Activated CD8-positive, alpha-beta memory T cell treated with anti-CD3 and anti-CD28 coated beads for 4 hours (primary cell): ENCODE results near the gene CWC27.
"Not testable (repeated sequence)": the region's sequence is repeated elsewhere in the genome, so short reads cannot be mapped to it uniquely, and the experiment has no call there.

Experiments used
- DNase-seq, 2 donors: peaks; one replicate each; pipeline ENCODE4 v3.0.0-alpha.2; 2020; ENCODE audit warnings: low read depth in 2 of 2

CWC27 gene

DNA sequence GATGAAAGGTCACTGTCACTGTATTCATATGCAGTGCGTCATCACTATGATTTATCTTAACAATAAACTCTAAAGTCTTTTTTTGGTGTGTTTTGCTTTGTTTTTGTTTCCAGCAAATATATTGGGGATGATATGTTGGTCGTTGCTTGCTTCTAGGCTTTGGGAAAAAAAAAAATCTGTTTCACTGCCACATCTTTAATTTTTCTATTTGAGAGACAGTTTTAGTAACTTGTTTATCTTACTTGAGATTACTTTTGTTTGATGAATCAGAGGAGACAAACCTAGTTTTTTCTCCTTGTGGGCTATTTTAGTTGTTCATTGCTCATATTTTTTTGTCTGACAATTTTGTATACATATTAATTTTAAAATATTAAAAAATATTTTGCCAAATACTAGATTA lies 19.4 kb downstream of the CWC27 start:
- DNase-seq, result no peak

DNA sequence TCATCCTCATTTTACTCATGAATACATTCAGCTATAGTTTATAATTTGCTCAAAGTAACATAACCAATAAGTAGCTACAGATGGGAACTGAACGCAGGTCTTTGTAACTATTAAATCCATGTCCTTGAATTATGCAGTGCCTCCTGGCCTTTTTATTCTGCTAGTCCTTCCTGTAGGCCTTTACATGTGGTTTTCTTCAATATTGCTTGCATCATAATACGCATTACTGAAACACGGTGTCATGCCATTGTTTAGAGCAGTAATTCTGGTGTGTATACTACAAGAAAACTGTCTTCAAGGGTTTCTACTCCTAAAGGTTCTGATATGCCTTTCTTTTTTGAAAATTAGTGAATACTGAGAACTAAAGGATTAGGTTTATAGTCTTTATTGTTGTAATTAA lies 20.7 kb downstream of the CWC27 start:
- DNase-seq, result no peak

DNA sequence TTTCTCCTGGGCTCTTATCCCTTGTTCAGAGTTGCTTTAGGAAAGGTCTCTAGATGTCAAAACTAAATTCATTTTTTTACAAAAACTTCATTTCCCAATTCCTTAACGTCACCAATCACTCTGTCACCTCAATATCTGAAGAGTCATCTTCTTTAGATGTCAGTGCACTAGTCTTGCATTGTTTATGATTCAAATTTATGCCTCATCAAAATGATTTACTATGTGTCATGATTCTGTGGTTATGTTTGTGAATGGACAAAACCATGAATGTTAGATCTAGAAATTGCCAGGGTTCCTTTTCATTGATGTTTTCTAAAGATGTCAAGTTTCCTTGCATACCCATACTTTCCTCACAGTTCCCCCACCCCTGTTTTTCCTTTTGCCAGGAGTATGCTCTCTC lies 21.5 kb downstream of the CWC27 start:
- DNase-seq, result no peak

- DNase-seq, result no peak
Measured at GRCh38 chr5:64792469-64792868, 23.7 kb downstream of the CWC27 start.

DNA sequence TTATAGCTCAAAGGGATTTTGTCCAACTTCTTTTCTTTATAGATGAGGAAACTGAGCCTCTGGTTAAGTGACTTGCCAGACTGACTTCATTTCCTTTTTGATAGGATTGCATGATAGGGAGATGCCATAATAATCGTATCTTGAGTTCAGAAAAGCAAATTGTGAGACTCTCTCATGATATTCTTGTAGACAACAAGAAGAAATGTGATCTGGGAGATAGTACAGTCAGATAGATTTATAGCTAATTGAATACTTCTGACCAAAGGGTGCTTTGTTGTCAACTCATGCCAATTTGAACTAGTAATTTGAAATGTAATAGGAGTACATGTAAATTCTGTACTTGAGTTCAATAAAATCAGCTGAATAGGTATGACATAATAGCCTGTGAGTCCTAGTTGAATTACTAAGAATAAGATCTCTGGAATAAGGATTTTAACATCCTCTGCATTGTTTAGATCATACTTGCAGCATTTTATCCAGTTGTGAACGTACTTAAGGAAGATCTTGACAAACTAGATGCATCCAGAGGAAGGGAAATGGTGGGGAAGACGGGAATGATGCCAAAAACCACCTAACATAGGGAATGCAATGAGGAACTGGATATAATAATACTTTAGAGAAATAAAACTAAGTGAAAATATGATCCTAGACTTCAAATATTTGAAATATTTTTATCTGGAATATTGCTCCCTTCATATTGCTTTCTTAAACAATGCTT lies 25.5 kb downstream of the CWC27 start:
- no peak for DNase-seq

- DNase-seq, result no peak
Measured at GRCh38 chr5:64796301-64796700, 27.6 kb downstream of the CWC27 start.

DNA sequence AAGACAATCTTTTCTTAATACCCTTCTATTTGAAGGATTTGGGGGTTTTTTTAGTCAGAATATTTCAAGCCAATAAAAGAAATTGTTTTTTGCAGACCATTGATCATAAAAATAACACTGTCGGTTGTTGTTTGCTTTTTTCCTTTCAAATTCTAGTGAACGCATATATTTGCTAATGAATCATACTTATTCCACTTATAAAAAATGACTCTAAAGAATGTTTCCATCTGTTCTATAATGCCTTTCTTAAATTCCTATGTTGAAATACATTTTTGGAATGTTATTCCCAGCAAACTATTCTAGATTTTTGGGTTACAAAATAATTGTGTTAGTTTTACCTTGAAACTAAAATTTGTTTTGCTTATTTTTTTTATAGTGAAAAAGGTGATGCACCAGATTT lies 32.2 kb downstream of the CWC27 start:
- no peak for DNase-seq

GRCh38 chr5:64806537-64806936 lies 37.8 kb downstream of the CWC27 start:
- no peak for DNase-seq

- DNase-seq, result no peak
Measured at GRCh38 chr5:64807520-64807919, 38.8 kb downstream of the CWC27 start.

- DNase-seq, result no peak
Measured at GRCh38 chr5:64811050-64811640, 42.4 kb downstream of the CWC27 start.

DNA sequence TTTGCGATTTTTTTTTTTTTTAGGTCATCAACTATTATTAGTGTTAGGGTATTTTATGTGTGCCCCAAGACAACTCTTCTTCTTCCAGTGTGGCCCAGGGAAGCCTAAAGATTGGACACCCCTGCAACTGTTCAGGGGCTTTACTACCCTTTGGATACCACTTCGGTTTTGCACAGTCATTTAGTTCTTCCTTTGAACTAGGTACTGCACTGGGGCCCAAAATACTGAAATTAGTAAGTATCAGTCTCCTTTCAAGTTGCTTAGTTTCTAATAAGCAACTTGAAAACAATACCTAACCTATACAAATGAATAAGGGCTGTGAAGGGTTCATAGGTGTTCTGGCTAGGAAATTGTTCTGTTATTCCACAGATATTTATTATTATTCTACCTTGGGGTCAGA lies 45.3 kb downstream of the CWC27 start:
- no peak for DNase-seq

GRCh38 chr5:64818245-64818644 lies 49.5 kb downstream of the CWC27 start:
- no peak for DNase-seq

- not testable (repeated sequence) for DNase-seq
Measured at GRCh38 chr5:64819345-64819744, 50.6 kb downstream of the CWC27 start.

DNA sequence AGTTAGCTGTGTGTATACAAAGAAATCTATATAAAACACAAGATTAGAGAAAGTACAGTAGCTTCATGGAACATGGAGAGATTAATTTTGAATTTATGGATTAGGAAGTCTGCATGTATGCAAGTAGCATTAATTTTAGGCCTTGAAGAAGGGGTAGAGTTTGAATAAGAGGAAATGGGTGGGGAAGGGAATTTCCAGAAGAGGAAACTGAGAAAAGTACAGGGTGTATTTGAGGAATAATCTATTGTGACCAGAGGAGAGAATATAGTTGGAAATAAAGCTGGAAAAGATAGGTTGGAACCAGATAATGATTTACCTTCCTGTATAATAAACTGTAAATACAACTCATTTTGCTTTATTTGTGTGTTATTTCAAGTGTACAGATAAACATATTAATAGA lies 53.6 kb downstream of the CWC27 start:
- no peak for DNase-seq

- no peak for DNase-seq
Measured at GRCh38 chr5:64826541-64826940, 57.8 kb downstream of the CWC27 start.

DNA sequence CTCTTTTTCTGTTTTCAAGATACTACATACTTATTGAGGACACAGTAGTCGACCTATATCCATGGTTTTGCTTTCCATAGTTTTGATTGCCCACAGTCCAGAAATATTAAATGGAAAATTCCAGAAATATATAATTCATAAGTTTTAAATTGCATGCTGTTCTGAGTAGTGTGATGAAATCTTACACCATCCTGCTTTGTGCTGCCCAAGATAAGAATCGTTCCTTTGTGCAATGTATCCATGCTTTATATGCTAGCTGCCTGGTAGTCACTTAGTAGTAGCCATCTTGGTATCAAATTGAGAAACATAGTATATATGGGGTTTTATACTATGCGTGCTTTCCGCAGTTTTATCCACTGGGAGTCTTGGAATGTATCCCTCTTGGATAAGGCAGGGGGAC lies 59.0 kb downstream of the CWC27 start:
- DNase-seq, result no peak

GRCh38 chr5:64830650-64831049 lies 61.9 kb downstream of the CWC27 start:
- DNase-seq, result not testable (repeated sequence)

DNA sequence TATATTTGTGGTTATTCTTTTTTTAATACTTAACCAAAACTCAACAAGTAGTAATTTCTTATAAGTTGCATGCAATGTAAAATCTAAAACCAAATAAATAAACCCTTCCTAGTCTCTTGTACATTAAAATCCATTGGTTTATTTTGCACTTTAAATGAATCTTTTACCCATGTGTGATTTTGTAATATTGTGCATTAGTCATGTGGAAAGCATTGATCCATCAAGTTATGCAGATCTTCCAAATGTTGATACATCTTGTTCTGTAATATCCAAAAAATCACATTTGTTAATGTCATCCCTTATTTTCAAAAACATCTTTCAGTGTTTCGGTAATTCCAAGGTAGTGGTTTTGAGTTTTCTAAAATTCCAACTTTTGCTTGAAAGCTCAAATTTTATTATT lies 63.3 kb downstream of the CWC27 start:
- no peak for DNase-seq

GRCh38 chr5:64834037-64834436 lies 65.3 kb downstream of the CWC27 start:
- no peak for DNase-seq

DNA sequence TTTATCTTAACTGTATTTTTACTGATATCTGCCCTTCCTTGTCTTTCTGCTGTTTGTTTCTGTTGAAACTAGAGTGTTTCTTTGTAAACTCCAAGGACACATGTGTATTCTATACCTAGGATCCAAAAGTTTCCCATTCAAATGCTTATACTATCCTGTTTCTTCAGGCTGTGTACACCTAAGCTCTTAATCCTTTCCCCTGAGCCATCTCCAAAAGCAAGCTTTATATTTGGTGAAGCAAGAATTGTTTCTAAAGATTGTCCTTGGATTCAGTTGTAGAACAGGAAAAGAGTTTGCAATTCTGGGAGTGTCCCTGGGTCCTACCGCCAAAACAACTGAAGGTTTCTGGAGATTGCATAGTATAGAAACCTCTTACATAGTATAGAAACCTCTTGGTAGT lies 65.9 kb downstream of the CWC27 start:
- no peak for DNase-seq

DNA sequence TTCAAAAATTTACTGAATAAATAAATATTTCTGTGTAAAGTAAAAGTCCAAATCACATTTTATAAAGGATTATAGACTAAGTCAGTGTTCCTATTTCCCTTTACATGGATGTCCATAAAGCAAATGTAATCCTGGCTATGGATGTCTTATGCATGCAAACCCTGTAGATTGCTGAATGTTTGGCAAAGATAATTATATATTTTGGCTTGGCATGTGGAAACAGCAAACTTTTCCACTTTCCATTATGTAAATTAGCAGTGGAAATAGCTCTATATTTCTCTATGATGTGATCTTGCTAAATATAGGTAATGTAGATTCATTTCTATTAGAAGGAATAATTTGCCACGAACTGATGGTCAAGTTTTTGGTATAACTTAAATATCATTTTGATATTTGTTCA lies 66.5 kb downstream of the CWC27 start:
- DNase-seq, result no peak

- no peak for DNase-seq
Measured at GRCh38 chr5:64836190-64836755, 67.5 kb downstream of the CWC27 start.

DNA sequence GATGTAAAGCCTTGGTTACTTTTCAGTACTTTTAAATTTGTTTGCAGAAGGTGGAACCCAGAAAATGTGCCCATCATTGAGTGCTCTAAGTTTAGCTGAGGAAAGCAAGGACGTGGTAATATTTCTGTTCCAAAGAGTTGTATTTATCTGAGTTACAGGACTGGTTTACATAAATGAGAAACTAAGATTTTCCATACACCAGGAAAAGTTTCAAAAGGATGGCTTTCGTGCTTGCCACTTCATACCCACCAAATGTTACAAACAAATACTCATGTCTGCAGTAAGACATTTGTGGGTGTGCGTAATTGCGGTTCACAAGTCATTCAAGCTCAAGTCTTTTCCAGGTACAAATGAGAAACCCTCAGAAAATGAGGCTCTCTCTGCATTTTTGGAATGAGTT lies 68.1 kb downstream of the CWC27 start:
- DNase-seq, result no peak

GRCh38 chr5:64838376-64838775 lies 69.6 kb downstream of the CWC27 start:
- no peak for DNase-seq
